ENCODE data around the gene DPH5. TPM values are rescaled to one million over a fixed set of nuclear protein-coding genes. Genes with fewer than 3 reads are reported as not detected.
A peak's percentile ranks its signal among the peaks of the same experiment; 100 is the strongest.
"Not testable (repeated sequence)": the region's sequence is repeated elsewhere in the genome, so short reads cannot be mapped to it uniquely, and the experiment has no call there.

The DPH5 gene
- total RNA-seq, 1 experiment from 2014 or later: 40.1 TPM

DNA sequence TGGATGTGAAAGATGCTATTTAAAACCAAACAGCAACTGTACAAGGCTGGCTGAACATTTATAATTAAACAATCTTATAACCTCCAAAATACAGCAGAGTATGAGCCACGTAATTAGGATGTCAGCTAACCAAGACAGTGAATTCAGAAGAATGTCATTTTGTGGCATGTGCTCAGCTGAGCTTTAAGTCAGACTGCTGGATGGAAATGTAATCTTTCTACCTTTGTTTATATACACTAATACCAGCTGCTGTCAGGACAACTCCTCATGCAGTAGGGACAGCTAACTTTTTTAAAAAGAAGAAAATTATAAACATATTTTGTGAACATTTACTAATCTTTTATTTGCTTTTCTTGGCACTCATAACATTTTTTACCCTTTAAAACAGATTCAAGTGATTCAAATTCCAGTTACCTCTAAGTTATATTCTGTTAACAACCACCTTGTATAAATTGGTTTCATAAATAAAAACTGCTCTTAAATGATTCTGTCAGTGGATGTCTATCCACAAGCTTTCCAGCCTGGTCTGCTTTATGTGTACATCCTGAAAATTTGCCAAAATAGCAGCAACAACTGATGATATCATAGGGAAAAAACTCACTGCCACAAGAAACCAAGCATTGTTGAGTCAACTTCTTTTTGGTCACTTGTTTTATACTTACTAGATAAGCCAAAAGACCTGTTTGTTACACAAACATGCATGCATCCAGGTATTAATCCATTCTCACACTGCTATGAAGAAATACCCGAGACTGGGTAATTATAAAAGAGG lies 36.1 kb downstream of the DPH5 start:
- peak; percentile 59 for DNase-seq (ENCODE audit: low read depth)

DNA sequence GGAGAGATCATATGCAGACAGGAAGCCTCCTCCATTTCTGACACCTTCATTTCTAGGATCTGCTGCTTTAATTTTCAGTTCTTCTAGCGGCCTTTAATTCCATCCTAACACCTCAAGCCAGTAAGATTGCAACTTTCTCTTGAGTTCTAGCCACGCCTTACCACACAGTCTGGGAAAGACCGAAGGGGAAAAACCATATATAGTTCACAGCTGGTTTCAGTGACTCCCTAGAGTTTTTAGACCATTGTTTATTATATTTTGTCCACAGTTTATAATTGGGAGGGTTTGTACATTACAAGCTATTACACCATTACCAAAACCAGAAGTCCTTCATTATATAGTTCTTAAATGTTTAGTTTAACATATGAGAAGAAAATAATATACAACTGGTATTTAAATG lies 37.5 kb downstream of the DPH5 start:
- DNase-seq (ENCODE audit: low read depth): no peak

DNA sequence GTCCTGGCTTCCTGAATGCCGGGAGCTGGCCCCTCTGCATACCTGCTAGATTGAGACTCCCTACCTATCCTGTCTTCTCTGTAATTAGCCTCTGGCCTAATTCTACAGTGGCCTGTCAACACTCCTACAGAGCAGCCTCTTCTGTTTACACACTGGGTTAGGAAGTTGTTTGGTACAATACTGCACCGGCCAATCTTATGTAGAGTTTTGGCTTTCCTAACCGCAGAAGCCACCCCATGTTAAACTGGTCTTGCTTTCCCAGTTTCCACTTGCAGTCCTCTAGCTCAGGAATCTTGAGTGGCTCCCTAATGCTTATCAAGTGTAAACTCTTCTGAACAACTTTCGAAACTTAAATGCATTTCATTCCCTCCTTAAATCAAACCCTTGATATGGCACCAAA lies 42.8 kb downstream of the DPH5 start:
- no peak for DNase-seq (ENCODE audit: low read depth)

GRCh38 chr1:100979631-100980030 lies 46.0 kb downstream of the DPH5 start:
- no peak for DNase-seq (ENCODE audit: low read depth)

DNA sequence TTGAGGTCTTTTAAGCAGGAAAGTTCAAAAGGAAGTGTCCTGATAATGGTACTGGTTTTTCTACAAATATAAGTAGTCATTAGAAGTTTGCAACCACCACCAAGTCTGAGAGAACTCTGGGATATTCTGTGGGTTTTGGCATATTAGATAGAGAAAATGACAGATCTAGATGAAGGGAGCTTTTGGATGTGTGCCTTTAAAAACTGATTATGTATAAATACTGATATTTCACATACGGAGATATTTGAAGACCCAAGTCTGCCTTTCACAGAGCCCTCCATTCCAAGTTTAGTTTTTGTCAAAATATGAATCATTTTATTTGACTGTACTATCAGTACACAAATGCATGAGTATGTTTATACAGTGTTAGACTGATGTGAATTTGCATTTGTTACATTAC lies 48.6 kb downstream of the DPH5 start:
- DNase-seq (ENCODE audit: low read depth): no peak

GRCh38 chr1:100972185-100972584 lies 53.4 kb downstream of the DPH5 start:
- DNase-seq (ENCODE audit: low read depth): no peak

DNA sequence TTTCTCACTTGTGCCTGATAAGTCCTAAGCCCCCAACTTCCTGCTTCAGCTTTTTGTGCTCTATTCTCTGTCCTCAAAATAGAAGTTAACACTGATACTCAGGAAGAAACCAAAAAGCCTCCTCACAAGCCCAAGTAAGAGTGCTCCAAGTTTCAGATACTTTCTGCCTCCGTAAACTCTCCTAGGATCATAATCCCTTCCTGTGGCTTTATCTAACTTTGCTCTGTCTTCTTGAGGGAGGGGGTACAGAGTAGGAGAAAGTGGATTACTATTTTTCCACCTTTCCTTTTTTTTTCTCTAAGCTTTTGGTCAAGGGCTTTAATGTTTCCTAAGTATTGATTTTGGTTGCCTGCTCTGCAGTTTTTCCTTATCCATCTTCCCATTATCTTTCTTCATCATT lies 54.6 kb downstream of the DPH5 start:
- DNase-seq (ENCODE audit: low read depth): no peak

- DNase-seq (ENCODE audit: low read depth): no peak
These were observed 56.3 kb downstream of the DPH5 start for GRCh38 chr1:100969327-100969726.

GRCh38 chr1:100968621-100969020 lies 57.0 kb downstream of the DPH5 start:
- no peak for DNase-seq (ENCODE audit: low read depth)

DNA sequence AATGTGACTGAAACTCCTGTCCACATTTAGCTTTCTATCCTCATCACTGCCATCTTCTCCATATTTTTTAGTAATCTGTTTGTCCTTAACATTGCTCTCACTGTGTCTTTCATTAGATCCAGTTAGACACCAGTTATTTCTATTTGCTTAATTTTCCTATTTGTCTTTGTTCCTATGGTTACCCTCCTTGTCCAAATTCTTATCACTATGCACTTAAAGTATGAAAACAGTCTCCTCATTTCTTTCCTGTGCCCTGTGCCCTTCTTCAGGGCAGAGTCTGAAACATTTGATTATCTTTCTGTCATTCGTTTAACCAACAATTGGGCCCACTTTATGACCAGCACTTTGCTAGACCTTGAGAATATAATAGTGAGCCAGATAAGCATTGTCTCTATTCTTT lies 65.5 kb downstream of the DPH5 start:
- DNase-seq (ENCODE audit: low read depth): no peak

DNA sequence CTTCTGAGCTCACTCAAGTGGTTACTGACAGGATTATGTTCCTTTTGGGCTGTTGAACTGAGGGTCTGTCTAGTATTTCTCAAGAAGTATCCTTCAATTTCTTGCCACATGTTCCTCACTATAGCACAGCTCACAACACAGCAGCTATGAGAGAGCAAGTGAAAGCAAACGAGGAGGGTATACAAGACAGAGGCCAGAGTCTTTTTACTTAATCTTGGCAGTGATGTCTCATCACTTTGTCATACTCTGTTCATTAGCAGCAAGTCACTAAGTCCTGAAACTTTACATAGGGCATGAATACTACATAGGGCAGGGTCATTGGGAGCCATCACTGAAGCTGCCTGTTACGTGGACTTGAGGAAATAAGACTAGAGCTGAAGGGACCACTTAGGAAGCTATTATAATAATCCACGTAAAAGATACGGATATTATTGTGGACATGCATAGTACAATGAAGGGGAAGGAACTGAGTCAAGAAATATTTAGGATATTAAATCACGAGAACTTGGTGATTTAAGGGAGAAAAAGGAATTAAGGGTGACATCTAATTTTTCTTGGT lies 66.0 kb downstream of the DPH5 start:
- DNase-seq (ENCODE audit: low read depth): peak; percentile 30

DNA sequence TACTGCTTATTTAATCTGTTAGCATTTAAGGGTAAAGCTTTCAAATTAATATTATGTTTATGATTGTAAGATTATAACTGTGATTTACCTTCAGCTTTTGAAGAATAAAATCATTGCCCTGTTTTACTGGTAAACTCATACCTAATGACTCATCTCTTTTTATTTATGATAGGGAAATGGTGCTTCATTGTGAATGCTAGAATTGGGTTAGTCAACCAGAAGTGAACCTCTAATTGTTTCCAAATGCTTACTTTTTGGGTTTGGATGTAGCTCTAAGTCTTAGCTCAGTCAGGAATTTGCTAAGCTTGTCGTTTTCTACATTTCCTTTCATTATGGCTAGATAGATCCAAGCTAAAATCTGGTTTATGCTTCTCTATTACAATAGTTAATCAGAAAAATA lies 70.3 kb downstream of the DPH5 start:
- peak; percentile 70 for DNase-seq (ENCODE audit: low read depth)

GRCh38 chr1:100953960-100954730 lies 71.4 kb downstream of the DPH5 start:
- no peak for DNase-seq (ENCODE audit: low read depth)

- peak; percentile 21 for DNase-seq (ENCODE audit: low read depth)
These were observed 72.6 kb downstream of the DPH5 start for GRCh38 chr1:100952970-100953369.

GRCh38 chr1:100952104-100952745 lies 73.4 kb downstream of the DPH5 start:
- DNase-seq (ENCODE audit: low read depth): no peak

DNA sequence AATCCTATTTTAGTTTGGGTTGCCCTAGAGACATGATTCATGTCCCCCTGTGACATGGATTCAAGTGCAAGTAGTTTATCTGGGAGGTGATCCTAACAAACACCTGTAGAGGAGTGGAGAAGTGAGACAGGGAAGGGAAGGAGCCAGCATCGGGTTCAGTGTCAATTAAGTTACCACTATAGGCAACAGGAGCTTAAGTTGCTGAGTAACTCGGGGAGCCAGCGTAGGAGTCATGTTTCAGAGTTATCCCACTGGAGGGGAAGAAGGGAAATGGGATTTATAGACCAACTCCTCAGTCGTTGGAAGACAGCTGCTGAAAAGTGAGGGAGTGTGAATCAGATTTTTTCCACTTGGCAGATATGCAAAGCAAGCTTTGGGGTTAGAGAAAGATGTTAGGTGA lies 74.8 kb downstream of the DPH5 start:
- peak; percentile 28 for DNase-seq (ENCODE audit: low read depth)

DNA sequence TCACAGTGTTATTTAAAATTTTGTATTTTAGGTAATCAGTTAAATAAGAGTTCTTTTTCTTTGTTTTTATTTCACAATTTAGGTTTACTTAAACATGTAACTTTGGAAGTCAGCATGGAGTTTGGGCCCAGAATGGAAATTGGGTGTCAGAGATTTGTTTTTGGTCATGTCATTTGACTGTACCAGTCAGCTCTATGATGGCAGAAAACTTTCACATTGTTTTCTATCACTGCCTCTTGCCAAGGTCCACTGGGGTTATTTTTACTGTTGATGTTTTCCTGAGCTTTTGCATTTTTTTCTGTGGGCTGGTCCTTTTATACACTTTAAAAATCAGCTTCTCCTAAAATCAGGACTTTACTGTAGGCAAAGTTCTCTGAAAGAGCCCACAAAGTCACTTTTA lies 75.2 kb downstream of the DPH5 start:
- no peak for DNase-seq (ENCODE audit: low read depth)

GRCh38 chr1:100949515-100950158 lies 75.9 kb downstream of the DPH5 start:
- DNase-seq (ENCODE audit: low read depth): peak; percentile 26

GRCh38 chr1:100948721-100949405 lies 76.7 kb downstream of the DPH5 start:
- not testable (repeated sequence) for DNase-seq (ENCODE audit: low read depth)

DNA sequence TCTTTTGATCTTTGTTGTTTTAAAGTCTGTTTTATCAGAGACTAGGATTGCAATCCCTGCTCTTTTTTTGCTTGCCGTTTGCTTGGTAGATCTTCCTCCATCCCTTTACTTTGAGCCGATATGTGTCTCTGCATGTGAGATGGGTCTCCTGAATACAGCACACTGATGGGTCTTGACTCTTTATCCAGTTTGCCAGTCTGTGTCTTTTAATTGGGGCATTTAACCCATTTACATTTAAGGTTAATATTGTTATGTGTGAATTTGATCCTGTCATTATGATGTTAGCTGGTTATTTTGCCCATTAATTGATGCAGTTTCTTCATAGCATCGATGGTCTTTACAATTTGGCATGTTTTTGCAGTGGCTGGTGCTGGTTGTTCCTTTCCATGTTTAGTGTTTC lies 77.8 kb downstream of the DPH5 start:
- DNase-seq (ENCODE audit: low read depth): not testable (repeated sequence)

GRCh38 chr1:100946064-100946463 lies 79.5 kb downstream of the DPH5 start:
- DNase-seq (ENCODE audit: low read depth): not testable (repeated sequence)

All from HT1080 (cell line).